ENCODE data around the gene FOXL2. TPM values are rescaled to one million over a fixed set of nuclear protein-coding genes. Genes with fewer than 3 reads are reported as not detected.

The FOXL2 gene
- total RNA-seq, 1 experiment from 2014 or later = not detected

DNA sequence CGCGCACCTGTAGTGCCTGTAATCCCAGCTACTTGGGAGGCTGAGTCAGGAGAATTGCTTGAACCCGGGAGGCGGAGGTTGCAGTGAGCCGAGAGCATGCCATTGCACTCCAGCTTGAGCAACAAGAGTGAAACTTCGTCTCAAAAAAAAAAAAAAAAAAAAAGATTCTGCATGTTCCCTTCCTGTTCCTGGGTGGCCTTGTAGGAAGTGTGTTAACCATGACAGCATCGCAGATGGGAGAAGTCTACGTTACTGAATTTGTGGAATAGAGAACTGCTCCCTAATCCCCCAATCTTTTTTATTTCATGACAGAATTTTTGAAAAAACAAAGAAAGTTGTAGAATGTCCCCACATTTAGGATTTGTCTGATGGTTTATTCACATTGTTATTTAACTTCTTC, 45.4 kb downstream of the FOXL2 start:
- BruUV-seq (replicated peaks) = no TSS peak
- Histone ChIP-seq H3K27ac (ENCODE audit: low read depth, low read length, poor library complexity, severe bottlenecking) (no peak overlapping the region), H3K27me3 (replicated peaks; ENCODE audit: insufficient read depth, low read depth, low read length, poor library complexity) (no peaks in the 10 kb centered on the region), H3K4me1 (ENCODE audit: insufficient read depth, low read length, poor library complexity, severe bottlenecking) (no peaks in the 10 kb centered on the region), H3K36me3 (ENCODE audit: insufficient read depth, low read length, poor library complexity, severe bottlenecking) (no peaks in the 10 kb centered on the region), H3K4me3 (ENCODE audit: low read depth, low read length, poor library complexity, severe bottlenecking) (no peak overlapping the region), H3K9me3 (ENCODE audit: low read depth, low read length, poor library complexity, severe bottlenecking) (no peaks in the 10 kb centered on the region)
- ChIA-PET POLR2A (ENCODE audit: low non-redundant PET) (interaction anchor here (0.7 kb wide), 1 partner anchor 27 kb away, joined by 5 read pairs; no protein-coding TSS in a partner anchor), CTCF (no interaction called here)
- no peak for DNase-seq (ENCODE audit: low spot score)
- intact Hi-C loops (cut with micrococcal nuclease; ENCODE audit: unreplicated experiment) = no loop called here
- TF ChIP-seq, protein P1, sequence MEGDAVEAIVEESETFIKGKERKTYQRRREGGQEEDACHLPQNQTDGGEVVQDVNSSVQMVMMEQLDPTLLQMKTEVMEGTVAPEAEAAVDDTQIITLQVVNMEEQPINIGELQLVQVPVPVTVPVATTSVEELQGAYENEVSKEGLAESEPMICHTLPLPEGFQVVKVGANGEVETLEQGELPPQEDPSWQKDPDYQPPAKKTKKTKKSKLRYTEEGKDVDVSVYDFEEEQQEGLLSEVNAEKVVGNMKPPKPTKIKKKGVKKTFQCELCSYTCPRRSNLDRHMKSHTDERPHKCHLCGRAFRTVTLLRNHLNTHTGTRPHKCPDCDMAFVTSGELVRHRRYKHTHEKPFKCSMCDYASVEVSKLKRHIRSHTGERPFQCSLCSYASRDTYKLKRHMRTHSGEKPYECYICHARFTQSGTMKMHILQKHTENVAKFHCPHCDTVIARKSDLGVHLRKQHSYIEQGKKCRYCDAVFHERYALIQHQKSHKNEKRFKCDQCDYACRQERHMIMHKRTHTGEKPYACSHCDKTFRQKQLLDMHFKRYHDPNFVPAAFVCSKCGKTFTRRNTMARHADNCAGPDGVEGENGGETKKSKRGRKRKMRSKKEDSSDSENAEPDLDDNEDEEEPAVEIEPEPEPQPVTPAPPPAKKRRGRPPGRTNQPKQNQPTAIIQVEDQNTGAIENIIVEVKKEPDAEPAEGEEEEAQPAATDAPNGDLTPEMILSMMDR (conservative IDR thresholded peaks at IDR 0.05; ENCODE audit: low read depth, low read length) = no peak
- TF ChIP-seq EZH2 (IDR thresholded peaks at IDR 0.05; ENCODE audit: borderline replicate concordance, low read depth, low read length, poor library complexity, severe bottlenecking) = no peak

DNA sequence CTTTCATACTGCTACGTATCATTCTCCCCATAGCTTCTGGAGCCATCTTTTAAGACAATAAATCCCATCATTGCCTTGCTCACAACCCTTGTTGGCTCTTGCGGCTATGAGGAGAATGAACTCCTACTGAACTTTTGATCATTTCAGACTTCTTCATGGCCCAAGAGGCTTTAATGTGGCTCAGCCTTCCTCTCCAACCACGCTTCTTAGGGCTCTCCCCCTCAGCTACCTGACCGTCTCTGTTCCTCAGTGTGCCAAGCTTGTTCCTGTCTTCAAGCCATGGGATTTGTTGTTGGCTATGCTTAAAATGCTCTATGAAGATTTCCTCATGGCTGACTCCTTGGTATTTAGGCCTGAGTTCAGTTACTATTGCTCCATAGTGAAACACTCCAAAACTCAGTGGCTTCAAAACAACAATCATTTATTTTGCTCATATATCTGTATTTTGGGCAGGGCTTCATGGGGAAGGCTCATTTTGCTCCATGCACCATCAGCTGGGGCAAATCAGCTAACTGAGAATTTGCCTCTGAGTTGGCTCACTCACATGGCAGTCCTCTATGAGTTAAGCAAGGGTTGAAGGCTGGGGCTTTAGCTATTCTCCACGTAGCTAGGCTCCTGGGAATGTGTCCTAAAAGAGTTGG, 47.5 kb downstream of the FOXL2 start:
- DNase-seq (ENCODE audit: low spot score) = no peak
- CTCF ChIA-PET = interaction anchor here (1.8 kb wide), 1 partner anchor 16 kb away, joined by 5 read pairs; no protein-coding TSS in a partner anchor
- Histone ChIP-seq H3K4me1 (ENCODE audit: insufficient read depth, low read length, poor library complexity, severe bottlenecking) (no peaks in the 10 kb centered on the region), H3K27ac (ENCODE audit: low read depth, low read length, poor library complexity, severe bottlenecking) (no peak overlapping the region), H3K27me3 (replicated peaks; ENCODE audit: insufficient read depth, low read depth, low read length, poor library complexity) (no peaks in the 10 kb centered on the region), H3K9me3 (ENCODE audit: low read depth, low read length, poor library complexity, severe bottlenecking) (no peaks in the 10 kb centered on the region), H3K36me3 (ENCODE audit: insufficient read depth, low read length, poor library complexity, severe bottlenecking) (no peaks in the 10 kb centered on the region), H3K4me3 (ENCODE audit: low read depth, low read length, poor library complexity, severe bottlenecking) (no peak overlapping the region)
- BruUV-seq (replicated peaks) = no TSS peak
- intact Hi-C loops (cut with micrococcal nuclease; ENCODE audit: unreplicated experiment) = no loop called here
- POLR2A ChIA-PET (ENCODE audit: low non-redundant PET) = no interaction called here
- no peak for TF ChIP-seq EZH2 (IDR thresholded peaks at IDR 0.05; ENCODE audit: borderline replicate concordance, low read depth, low read length, poor library complexity, severe bottlenecking)
- TF ChIP-seq, protein P1 (conservative IDR thresholded peaks at IDR 0.05; ENCODE audit: low read depth, low read length) = no peak

DNA sequence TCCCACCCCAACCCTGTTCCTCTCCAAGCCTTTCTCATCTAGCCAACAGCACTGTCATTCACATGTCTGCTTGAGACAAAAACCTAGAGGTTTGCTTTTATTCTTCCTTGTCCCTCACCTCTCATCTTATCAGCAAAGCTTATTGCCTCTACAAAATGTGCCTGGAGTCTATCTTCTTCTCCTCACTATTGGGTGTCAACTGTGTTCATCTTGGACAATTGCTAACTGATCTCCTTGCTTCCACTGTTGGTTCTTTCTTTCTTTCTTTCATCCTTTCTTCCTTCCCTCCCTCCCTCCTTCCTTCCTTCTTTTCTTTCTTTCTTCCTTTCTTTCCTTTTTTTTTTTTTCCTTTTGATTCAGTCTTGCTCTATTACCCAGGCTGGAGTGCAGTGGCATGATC, 48.2 kb downstream of the FOXL2 start:
- no peaks in the 10 kb centered on the region for H3K36me3 ChIP-seq (ENCODE audit: insufficient read depth, low read length, poor library complexity, severe bottlenecking)
- no peaks in the 10 kb centered on the region for H3K4me1 ChIP-seq (ENCODE audit: insufficient read depth, low read length, poor library complexity, severe bottlenecking)
- CTCF ChIA-PET = interaction anchor here (1.8 kb wide), 1 partner anchor 17 kb away, joined by 5 read pairs; no protein-coding TSS in a partner anchor
- BruUV-seq (replicated peaks) = no TSS peak
- H3K27ac ChIP-seq (ENCODE audit: low read depth, low read length, poor library complexity, severe bottlenecking) = no peak overlapping the region
- POLR2A ChIA-PET (ENCODE audit: low non-redundant PET) = no interaction called here
- intact Hi-C loops (cut with micrococcal nuclease; ENCODE audit: unreplicated experiment) = no loop called here
- no peaks in the 10 kb centered on the region for H3K27me3 ChIP-seq (replicated peaks; ENCODE audit: insufficient read depth, low read depth, low read length, poor library complexity)
- DNase-seq (ENCODE audit: low spot score) = no peak
- no peaks in the 10 kb centered on the region for H3K9me3 ChIP-seq (ENCODE audit: low read depth, low read length, poor library complexity, severe bottlenecking)
- no peak overlapping the region for H3K4me3 ChIP-seq (ENCODE audit: low read depth, low read length, poor library complexity, severe bottlenecking)
- TF ChIP-seq, protein P1 (conservative IDR thresholded peaks at IDR 0.05; ENCODE audit: low read depth, low read length) = no peak
- TF ChIP-seq EZH2 (IDR thresholded peaks at IDR 0.05; ENCODE audit: borderline replicate concordance, low read depth, low read length, poor library complexity, severe bottlenecking) = no peak

All from A673 (cell line).